Measurements from ENCODE around the gene TOR2A.
"Not testable (repeated sequence)": the region's sequence is repeated elsewhere in the genome, so short reads cannot be mapped to it uniquely, and the experiment has no call there.

The TOR2A gene

GRCh38 chr9:127768698-127769097 is 33.6 kb upstream of the TOR2A start:
- no peak for DNase-seq

DNA sequence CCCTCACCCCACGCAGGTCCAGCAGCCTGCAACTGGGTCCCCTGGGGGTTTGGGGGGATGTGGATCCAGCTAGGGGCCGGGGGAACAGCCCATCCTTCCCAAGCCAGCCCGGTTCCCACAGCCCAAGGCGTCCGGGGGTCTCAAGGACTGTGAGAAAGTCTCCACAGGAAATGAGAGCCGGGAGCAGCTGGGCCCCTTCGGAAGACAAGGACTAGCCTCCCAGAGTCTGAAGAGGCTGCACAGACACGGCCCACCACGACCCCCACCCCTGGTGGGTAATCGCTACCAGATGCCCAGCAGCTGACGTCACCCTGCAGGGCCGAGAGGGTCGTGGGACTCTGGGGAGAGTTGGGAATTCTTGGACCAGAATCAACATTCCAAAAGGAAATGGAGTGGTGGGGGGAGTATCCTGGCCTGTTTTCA is 32.8 kb upstream of the TOR2A start:
- no peak for DNase-seq

GRCh38 chr9:127767410-127767809 is 32.3 kb upstream of the TOR2A start:
- DNase-seq = no peak

DNA sequence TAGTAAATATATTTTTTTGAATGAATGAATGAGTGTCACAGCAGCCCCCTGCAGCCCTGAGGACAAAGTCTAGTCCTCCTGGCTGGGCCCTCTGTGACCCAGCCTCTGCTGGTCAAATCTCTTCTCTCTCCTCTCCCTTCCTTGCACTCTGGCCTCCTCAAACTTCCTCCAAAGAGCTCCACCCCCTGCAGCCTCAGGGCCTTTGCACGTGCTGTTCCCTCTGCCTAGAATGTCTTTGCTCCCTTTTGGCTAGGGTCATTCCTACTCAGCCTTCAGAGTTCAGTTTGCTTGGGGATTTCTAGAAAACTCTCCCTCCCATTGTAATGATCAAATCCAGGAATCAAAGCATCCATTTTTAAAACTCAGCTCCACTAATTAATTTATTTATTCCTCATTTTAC is 30.3 kb upstream of the TOR2A start:
- no peak for DNase-seq

- no peak for DNase-seq
These were observed 28.9 kb upstream of the TOR2A start for GRCh38 chr9:127763918-127764384.

- no peak for DNase-seq
These were observed 27.1 kb upstream of the TOR2A start for GRCh38 chr9:127762111-127762676.

DNA sequence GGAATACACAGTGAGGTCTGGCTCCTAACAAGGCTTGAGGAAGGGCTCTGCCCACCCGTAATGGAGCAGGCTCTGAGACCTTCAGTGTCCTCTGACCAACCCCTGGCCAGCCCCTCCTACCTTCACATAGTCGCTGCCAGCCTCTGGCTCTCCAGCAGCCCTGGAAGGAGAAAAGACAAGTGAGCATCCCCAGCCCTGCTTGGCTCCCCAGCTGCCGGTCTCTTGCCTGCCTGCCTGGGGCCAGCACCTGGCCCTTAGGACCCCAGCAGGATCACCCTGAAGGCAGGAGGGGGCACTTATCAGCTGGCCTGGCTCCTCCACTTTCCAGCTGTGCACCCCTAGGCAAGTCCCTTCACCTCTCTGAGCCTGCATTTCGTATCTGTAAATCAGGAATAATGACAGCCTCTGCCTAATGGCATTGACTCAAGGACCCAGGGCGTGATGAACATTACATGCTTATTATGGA is 26.4 kb upstream of the TOR2A start:
- DNase-seq = no peak

DNA sequence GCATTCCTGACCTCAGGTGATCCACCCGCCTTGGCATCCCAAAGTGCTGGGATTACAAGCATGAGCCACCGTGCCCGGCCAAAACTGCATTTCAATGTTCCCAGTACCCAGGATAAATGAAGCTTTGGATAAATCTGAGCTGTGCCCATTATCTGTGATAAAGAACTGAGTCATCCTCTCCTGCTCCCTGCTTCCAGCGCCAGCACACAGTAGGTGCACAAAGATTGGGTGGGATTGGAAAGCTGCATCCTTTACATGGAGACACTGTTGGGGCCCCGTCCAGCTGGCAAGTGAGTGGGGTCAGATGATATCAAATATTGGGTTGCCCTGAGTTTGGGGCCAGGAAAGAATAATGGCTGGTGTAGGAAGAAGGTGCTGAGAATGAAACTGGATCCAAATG is 26.0 kb upstream of the TOR2A start:
- DNase-seq = no peak

GRCh38 chr9:127758843-127759242 is 23.7 kb upstream of the TOR2A start:
- no peak for DNase-seq

- not testable (repeated sequence) for DNase-seq
These were observed 21.7 kb upstream of the TOR2A start for GRCh38 chr9:127756776-127757175.

DNA sequence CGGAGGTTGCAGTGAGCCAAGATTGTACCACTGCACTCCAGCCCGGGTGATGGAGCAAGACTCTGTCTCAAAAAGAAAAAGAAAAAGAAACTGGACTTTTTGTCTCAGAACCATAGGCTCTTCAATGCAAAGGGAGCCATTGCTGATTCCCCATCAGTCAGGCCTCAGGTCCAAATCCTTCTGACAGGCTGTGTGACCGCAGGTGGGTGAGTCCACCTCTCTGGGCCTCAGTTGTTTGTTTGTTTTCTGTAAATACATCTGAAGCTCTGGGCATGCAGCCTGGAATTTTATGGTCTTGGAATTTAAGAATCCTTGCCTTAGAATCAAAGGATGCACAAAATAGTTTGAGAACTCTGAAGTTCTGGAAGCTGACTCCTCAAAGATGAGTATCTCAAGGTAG is 21.1 kb upstream of the TOR2A start:
- DNase-seq = no peak

GRCh38 chr9:127755061-127756060 is 20.3 kb upstream of the TOR2A start:
- no peak for DNase-seq

- no peak for DNase-seq
These were observed 19.3 kb upstream of the TOR2A start for GRCh38 chr9:127754099-127755060.

DNA sequence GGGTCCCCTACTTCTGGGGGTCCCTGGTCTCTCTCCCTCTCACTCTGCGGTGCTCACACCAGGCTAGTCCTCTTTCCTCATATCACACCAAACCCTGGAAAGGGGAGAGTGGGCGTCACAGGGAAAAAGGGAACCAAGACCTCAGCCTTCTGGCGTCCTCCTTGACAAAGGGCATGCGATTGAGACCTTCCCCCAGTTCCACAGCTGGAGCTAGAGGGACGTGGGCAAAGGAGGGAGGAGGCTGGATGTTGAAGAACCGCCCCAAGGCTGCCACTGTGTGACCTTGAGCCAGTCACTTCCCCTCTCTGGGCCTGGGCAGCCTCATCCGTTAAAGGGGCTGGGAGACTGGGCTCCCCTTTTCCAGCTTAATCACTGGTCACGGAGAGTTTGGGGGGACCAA is 18.5 kb upstream of the TOR2A start:
- no peak for DNase-seq

GRCh38 chr9:127753148-127753547 is 18.1 kb upstream of the TOR2A start:
- DNase-seq = no peak

DNA sequence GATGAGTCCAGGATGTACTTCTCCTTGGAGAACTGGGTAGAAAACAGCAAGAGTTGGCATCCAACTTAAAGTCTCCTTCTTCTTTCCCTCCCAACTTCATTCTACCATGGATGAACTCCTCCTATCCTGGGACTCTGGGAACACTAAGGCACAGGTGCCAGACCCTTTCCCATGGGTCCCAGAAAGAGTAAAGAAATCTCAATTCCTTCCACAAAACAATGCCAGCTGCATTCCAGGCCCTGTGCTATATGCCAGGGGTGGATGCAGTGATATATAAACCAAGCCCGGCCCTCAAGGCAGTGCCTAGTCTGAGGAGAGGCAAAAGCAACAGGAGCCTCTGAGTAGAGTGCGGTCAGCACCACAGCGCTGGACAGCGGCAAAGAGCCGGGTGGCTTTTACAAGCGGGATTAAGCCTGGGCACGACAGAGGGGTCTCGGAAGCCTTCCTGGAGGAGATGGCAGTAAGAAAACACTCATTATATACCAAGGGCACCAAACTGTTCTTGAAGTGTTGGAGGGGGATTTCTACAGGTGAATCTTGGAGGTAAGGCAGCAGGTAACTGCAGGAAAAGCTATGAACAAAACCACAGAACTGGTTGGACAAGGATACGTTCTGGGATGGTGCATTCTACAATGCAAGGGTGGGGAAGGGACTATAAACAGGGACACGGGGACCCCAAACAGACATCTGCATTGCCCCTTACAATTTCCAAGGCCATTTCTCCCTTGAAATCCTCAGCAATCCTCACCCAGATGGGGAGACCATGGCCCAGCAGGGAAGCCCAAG is 16.4 kb upstream of the TOR2A start:
- DNase-seq = no peak

GRCh38 chr9:127749090-127749787 is 14.1 kb upstream of the TOR2A start:
- DNase-seq = no peak

DNA sequence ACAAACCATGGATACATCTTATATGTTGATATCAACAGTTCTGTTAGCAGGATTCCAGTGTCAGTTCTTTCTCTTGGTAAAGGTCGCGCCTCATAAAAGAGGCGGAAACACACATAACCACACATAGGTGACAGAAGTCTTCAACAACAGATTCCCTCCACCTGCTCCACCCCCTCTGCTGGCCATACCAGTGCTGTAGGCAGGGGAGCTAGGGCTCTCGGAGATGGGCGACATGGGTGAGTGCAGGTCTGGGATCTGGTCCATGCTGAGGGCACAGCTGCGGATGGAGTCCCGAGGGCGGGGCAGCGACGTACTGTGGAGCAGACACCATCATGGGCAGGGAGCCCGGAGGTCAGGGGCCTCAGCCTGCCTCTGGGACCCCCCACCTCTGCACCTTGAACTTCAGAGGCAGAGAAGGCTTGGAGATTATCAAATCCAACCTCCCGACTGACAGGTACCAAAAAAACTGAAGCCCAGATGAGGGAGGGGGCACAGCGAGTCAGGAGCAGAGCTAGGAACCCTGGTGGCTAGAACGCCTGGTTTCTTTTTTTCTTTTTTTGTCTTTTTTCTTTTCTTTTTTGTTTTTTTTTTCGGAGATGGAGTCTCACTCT is 12.0 kb upstream of the TOR2A start:
- DNase-seq = no peak

- DNase-seq = no peak
These were observed 9.5 kb upstream of the TOR2A start for GRCh38 chr9:127744398-127745110.

DNA sequence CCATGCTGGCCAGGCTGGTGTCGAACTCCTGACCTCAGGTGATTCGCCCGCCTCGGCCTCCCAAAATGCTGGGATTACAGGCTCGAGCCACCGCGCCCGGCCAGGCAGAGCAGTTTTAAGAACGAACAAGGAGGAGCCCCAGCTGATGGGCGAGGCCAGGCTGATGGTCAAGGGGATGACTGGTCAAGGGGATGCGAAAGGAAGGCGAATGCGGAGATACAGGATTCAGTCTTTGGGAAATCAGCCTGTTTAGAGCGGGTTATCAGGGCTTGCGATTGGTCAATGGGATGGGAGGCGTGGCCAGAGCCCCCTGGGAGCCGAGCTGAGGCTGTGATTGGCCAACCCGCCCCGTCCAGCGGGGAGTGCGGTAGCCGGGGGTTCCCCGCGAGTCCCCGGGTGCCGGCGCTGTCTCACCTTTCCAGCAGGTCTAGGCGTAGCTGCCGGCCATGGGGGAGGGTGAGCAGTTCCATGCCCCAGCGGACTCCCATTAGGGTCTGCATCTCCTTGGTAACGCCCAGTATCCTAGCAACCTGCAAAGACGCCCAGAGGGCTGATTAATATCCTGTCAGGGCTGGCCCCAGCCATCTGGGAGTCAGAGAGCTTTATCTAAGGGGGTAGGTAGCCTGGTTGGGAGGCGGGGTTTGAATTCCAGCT is 7.5 kb upstream of the TOR2A start:
- DNase-seq = no peak
